Endothelial cell (in vitro differentiated cells): Measurements from ENCODE around the gene SBF2. TPM values are rescaled to one million over a fixed set of nuclear protein-coding genes. Genes with fewer than 3 reads are reported as not detected.

Experiments
- DNase-seq: peaks from one replicate; pipeline ENCODE4 v3.0.0; 2021; ENCODE audit warnings: low spot score
- H3K27ac Mint-ChIP-seq: one replicate; pipeline ENCODE4 v1.8.0; 2021; ENCODE audit warnings: mixed read lengths, inconsistent platforms; ENCODE audit not compliant: unreplicated experiment
- H3K27me3 Mint-ChIP-seq: one replicate; pipeline ENCODE4 v1.8.0; 2021; ENCODE audit warnings: mild to moderate bottlenecking, moderate library complexity, mixed read lengths, inconsistent platforms; ENCODE audit not compliant: unreplicated experiment
- H3K36me3 Mint-ChIP-seq: one replicate; pipeline ENCODE4 v1.8.0; 2021; ENCODE audit warnings: mild to moderate bottlenecking, low read depth, mixed read lengths, inconsistent platforms; ENCODE audit not compliant: unreplicated experiment
- H3K4me1 Mint-ChIP-seq: one replicate; pipeline ENCODE4 v1.8.0; 2021; ENCODE audit warnings: mild to moderate bottlenecking, mixed read lengths, inconsistent platforms; ENCODE audit not compliant: unreplicated experiment
- H3K4me3 Mint-ChIP-seq: one replicate; pipeline ENCODE4 v1.8.0; 2021; ENCODE audit warnings: mild to moderate bottlenecking, mixed read lengths, inconsistent platforms; ENCODE audit not compliant: unreplicated experiment
- H3K9me3 Mint-ChIP-seq: one replicate; pipeline ENCODE4 v1.8.0; 2021; ENCODE audit warnings: mixed read lengths, inconsistent platforms; ENCODE audit not compliant: unreplicated experiment
- CTCF ChIP-seq: fragments of 200-600 bp; sonication (generic); IDR thresholded peaks from one replicate; pipeline ENCODE4 v1.5.0; 2021; ENCODE audit warnings: antibody characterized with exemption; ENCODE audit not compliant: unreplicated experiment
- total RNA-seq: library from RNA; stranded (reverse); fragmentation: NEBNext Ultra II Directional; extraction: Animal tissue kit (Norgen Biotek cat#: 25700); gene quantifications from one replicate; pipeline ENCODE4 v1.2.1, GENCODE V29; 2021; ENCODE audit not compliant: unreplicated experiment

SBF2 gene
- total RNA-seq, 1 donor from 2014 or later, result 40.8 TPM

GRCh38 chr11:9888938-9889337, 405.1 kb downstream of the SBF2 start:
- DNase-seq, result no peak
- no peak for TF ChIP-seq CTCF
- Mint-ChIP-seq H3K9me3 (no peaks in the 10 kb centered on the region), H3K4me1 (no peaks in the 10 kb centered on the region), H3K36me3 (peaks cover 6% of the 10 kb centered on the region), H3K27ac (no peak overlapping the region), H3K27me3 (no peaks in the 10 kb centered on the region), H3K4me3 (no peak overlapping the region)

GRCh38 chr11:9887472-9887871, 406.5 kb downstream of the SBF2 start:
- Mint-ChIP-seq H3K4me1 (no peaks in the 10 kb centered on the region), H3K27ac (no peak overlapping the region), H3K4me3 (no peak overlapping the region), H3K27me3 (no peaks in the 10 kb centered on the region), H3K9me3 (no peaks in the 10 kb centered on the region), H3K36me3 (no peaks in the 10 kb centered on the region)
- no peak for TF ChIP-seq CTCF
- DNase-seq, result no peak

- Mint-ChIP-seq H3K36me3 (no peaks in the 10 kb centered on the region), H3K4me3 (no peak overlapping the region), H3K27me3 (no peaks in the 10 kb centered on the region), H3K9me3 (no peaks in the 10 kb centered on the region), H3K4me1 (no peaks in the 10 kb centered on the region), H3K27ac (no peak overlapping the region)
- TF ChIP-seq CTCF, result no peak
- DNase-seq, result no peak
Observed at GRCh38 chr11:9886595-9886994, 407.4 kb downstream of the SBF2 start.

- no peak for DNase-seq
- Mint-ChIP-seq H3K4me3 (no peak overlapping the region), H3K27me3 (no peaks in the 10 kb centered on the region), H3K4me1 (no peaks in the 10 kb centered on the region), H3K27ac (no peak overlapping the region), H3K9me3 (no peaks in the 10 kb centered on the region), H3K36me3 (no peaks in the 10 kb centered on the region)
- TF ChIP-seq CTCF, result no peak
Observed at GRCh38 chr11:9884601-9885000, 409.4 kb downstream of the SBF2 start.

GRCh38 chr11:9880657-9881056, 413.4 kb downstream of the SBF2 start:
- Mint-ChIP-seq H3K9me3 (no peaks in the 10 kb centered on the region), H3K36me3 (no peaks in the 10 kb centered on the region), H3K27ac (no peak overlapping the region), H3K4me3 (no peak overlapping the region), H3K4me1 (no peaks in the 10 kb centered on the region), H3K27me3 (peaks cover 2% of the 10 kb centered on the region)
- no peak for TF ChIP-seq CTCF
- no peak for DNase-seq
